HCT116 (cell line): ENCODE results near the gene ANKZF1. TPM values are rescaled to one million over a fixed set of nuclear protein-coding genes. Genes with fewer than 3 reads are reported as not detected.

Experiments
- ATAC-seq: fragments of 200-7000 bp; cut with Tn5 transposase; 2 replicates; pipeline ENCODE4 v1.9.1; 2020; ENCODE audit warnings: mild to moderate bottlenecking, moderate library complexity
- BruUV-seq: library from RNA; stranded (reverse); fragments of 400-500 nt; replicated peaks from 2 replicates; lab custom pipeline; 2021; lab: Mats Ljungman, UMichigan
- CTCF ChIA-PET: fragments of 300-600 bp; sonication (Branson Sonifier 250); formaldehyde crosslinking; loops from one replicate; lab custom pipeline; 2021; ENCODE audit warnings: antibody characterized with exemption; lab: Charles Lee
- POLR2A ChIA-PET: fragments of 300-600, 350-600 bp; sonication (Branson Sonifier 250); formaldehyde crosslinking; loops from one replicate; lab custom pipeline; 2021; ENCODE audit warnings: antibody characterized with exemption; lab: Charles Lee
- RAD21 ChIA-PET, 2 experiments: fragments of 300-600 bp; sonication (Branson Sonifier 250); formaldehyde crosslinking; loops; one replicate each; lab custom pipeline; 2023; ENCODE audit warnings: low total read pairs in 2 of 2; ENCODE audit not compliant: uncharacterized antibody in 2 of 2, unreplicated experiment in 2 of 2, low non-redundant PET in 1 of 2; lab: Charles Lee
- DNase-seq: peaks from one replicate; pipeline ENCODE4 v3.0.0-alpha.2; 2010; ENCODE audit warnings: low read depth, low spot score
- H2AFZ ChIP-seq: fragments of 200-600 bp; shearing (Covaris generic), sonication (generic); 2 replicates; pipeline ENCODE4 v1.6.1; 2017; ENCODE audit warnings: low read depth, mixed run types, mixed read lengths, antibody characterized with exemption, low read length; ENCODE audit not compliant: poor library complexity, severe bottlenecking
- H3K27ac ChIP-seq: 2 replicates; pipeline ENCODE4 v1.5.1; 2012; ENCODE audit warnings: low read depth, low read length
- H3K27me3 ChIP-seq: fragments of 200-600 bp; sonication (generic); 2 replicates; pipeline ENCODE4 v1.6.1; 2016; ENCODE audit warnings: mixed run types, low read length, mixed read lengths; ENCODE audit not compliant: insufficient read depth
- H3K36me3 ChIP-seq, 2 experiments: fragments of 200-500 bp in 1 of 2; fragments of 200-600 bp in 1 of 2; sonication (Bioruptor generic) in 1 of 2; sonication (generic) in 1 of 2; 2 replicates each; pipeline versions ENCODE4 v1.5.1 to v1.6.1; 2014 to 2016; ENCODE audit warnings: low read length in 2 of 2, inconsistent platforms in 1 of 2, mixed read lengths in 1 of 2, mixed run types in 1 of 2; ENCODE audit not compliant: insufficient read depth in 2 of 2, control insufficient read depth in 1 of 2
- H3K4me1 ChIP-seq, 2 experiments: fragments of 200-600 bp in 1 of 2; sonication (generic) in 1 of 2; 2 replicates each; pipeline versions ENCODE4 v1.5.1 to v1.6.1; 2012 to 2017; ENCODE audit warnings: low read length in 2 of 2, inconsistent platforms in 1 of 2, mild to moderate bottlenecking in 1 of 2, mixed read lengths in 1 of 2, mixed run types in 1 of 2, moderate library complexity in 1 of 2; ENCODE audit not compliant: insufficient read depth in 2 of 2, control insufficient read depth in 1 of 2
- H3K4me2 ChIP-seq: fragments of 200-600 bp; sonication (generic); 2 replicates; pipeline ENCODE4 v1.6.1; 2017; ENCODE audit warnings: mixed run types, low read length, mixed read lengths
- H3K4me3 ChIP-seq, 2 experiments: fragments of 200-600 bp in 1 of 2; sonication (generic) in 1 of 2; replicated peaks in 1 of 2; 2 replicates each; pipeline ENCODE4 v1.5.1; 2011 to 2016; ENCODE audit warnings: low read length in 2 of 2, control low read depth in 1 of 2, low read depth in 1 of 2, mild to moderate bottlenecking in 1 of 2, mixed read lengths in 1 of 2, mixed run types in 1 of 2
- H3K79me2 ChIP-seq: fragments of 200-600 bp; sonication (generic); 2 replicates; pipeline ENCODE4 v1.6.1; 2017; ENCODE audit warnings: mild to moderate bottlenecking, mixed run types, low read length, moderate library complexity, mixed read lengths; ENCODE audit not compliant: insufficient read depth
- H3K9ac ChIP-seq: fragments of 200-600 bp; sonication (generic); 2 replicates; pipeline ENCODE4 v1.6.1; 2016; ENCODE audit warnings: low read length, mixed read lengths
- H3K9me2 ChIP-seq: fragments of 200-600 bp; sonication (generic), shearing (Covaris generic); 2 replicates; pipeline ENCODE4 v1.6.1; 2017; ENCODE audit warnings: mixed run types, mild to moderate bottlenecking, moderate library complexity; ENCODE audit not compliant: insufficient read depth
- H3K9me3 ChIP-seq, 2 experiments: fragments of 200-500 bp in 1 of 2; fragments of 200-600 bp in 1 of 2; sonication (Bioruptor generic) in 1 of 2; sonication (generic) in 1 of 2; 2 replicates each; pipeline ENCODE4 v1.6.1; 2014 to 2017; ENCODE audit warnings: low read length in 2 of 2, mixed read lengths in 2 of 2, inconsistent platforms in 1 of 2, low read depth in 1 of 2, mild to moderate bottlenecking in 1 of 2, mixed run types in 1 of 2, moderate library complexity in 1 of 2; ENCODE audit not compliant: control insufficient read depth in 1 of 2, insufficient read depth in 1 of 2
- H4K20me1 ChIP-seq: fragments of 200-600 bp; sonication (generic), shearing (Covaris generic); 2 replicates; pipeline ENCODE4 v1.6.1; 2017; ENCODE audit warnings: mixed run types, mild to moderate bottlenecking, moderate library complexity; ENCODE audit not compliant: insufficient read depth
- SRF ChIP-seq: IDR thresholded peaks from 2 replicates; pipeline ENCODE4 v1.6.1; 2012; ENCODE audit warnings: low read depth
- intact Hi-C: fragments of 100-400 bp; cut with micrococcal nuclease; formaldehyde crosslinking; loops from 2 replicates; pipeline ENCODE4 v1.10.0; 2022
- total RNA-seq: library from RNA; stranded (reverse); gene quantifications from one replicate; pipeline ENCODE4 v1.2.1, GENCODE V29; 2021; ENCODE audit not compliant: unreplicated experiment
- TF ChIP-seq, protein P1 (sequence below): IDR thresholded peaks from 2 replicates; pipeline ENCODE4 v1.6.1; 2012; ENCODE audit warnings: low read depth

ANKZF1 gene
- total RNA-seq, 1 experiment from 2014 or later: 64.7 TPM

DNA sequence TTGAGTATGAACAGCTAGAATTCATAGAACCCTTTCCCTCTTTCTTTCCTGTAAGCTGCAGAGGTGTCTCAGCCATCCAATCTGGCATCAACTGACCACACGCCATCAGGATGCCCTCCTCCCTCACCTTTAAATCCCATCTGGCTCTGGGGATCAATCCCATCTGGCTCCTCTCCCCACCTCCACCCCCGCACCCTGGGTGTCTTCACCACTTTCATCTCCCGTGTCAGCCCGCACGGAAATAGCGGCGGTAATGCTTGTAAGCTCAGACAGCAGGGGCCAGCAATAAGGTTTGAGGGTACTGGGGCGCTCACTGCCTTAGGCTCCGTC is 22.9 kb downstream of the ANKZF1 start (continued):
- TF ChIP-seq, protein P1, sequence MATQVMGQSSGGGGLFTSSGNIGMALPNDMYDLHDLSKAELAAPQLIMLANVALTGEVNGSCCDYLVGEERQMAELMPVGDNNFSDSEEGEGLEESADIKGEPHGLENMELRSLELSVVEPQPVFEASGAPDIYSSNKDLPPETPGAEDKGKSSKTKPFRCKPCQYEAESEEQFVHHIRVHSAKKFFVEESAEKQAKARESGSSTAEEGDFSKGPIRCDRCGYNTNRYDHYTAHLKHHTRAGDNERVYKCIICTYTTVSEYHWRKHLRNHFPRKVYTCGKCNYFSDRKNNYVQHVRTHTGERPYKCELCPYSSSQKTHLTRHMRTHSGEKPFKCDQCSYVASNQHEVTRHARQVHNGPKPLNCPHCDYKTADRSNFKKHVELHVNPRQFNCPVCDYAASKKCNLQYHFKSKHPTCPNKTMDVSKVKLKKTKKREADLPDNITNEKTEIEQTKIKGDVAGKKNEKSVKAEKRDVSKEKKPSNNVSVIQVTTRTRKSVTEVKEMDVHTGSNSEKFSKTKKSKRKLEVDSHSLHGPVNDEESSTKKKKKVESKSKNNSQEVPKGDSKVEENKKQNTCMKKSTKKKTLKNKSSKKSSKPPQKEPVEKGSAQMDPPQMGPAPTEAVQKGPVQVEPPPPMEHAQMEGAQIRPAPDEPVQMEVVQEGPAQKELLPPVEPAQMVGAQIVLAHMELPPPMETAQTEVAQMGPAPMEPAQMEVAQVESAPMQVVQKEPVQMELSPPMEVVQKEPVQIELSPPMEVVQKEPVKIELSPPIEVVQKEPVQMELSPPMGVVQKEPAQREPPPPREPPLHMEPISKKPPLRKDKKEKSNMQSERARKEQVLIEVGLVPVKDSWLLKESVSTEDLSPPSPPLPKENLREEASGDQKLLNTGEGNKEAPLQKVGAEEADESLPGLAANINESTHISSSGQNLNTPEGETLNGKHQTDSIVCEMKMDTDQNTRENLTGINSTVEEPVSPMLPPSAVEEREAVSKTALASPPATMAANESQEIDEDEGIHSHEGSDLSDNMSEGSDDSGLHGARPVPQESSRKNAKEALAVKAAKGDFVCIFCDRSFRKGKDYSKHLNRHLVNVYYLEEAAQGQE: no peak
- TF ChIP-seq, all 23 proteins: peak for 0

DNA sequence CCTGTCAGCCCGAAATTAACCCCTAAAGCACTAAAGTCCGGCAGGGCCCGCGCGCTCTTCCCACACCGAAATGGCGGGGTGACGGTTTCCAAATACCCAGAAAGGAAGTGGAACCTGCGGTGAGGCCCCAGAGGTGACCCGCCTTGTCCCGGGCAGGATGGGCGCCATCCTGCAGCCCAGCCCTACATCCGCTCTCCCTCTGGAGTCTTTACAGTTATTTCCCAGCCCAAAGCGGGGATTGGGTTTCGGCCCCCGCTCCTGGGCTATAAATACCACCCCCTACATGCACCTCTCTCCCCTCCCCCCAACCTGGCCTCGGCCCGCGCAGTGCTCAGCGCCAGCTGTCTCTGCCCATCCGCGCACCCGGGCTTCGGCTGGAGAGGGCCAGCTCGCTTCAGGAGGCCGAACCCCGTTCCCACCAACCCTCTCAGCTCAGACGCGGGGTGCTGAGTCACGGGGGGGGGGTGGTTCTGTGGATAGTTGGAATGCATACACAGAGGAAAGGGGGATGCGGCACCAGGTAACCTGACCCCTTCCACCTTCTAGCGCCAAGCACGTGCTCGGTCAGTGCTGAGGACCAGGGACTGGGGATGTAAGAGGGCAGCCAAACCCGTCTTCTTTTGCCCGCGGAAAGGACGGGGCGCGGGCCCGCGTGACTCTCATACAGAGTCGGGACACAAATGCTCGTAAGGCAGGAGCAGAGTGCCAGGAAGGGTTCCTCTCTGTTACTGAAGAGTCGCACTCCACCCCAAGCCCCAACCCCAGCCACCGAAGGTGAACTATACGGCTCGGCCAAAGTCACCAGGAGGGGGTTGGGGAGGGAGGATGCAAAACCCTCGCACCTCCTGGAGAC is 23.5 kb downstream of the ANKZF1 start, which contains the start of gene TUBA4B:
Gene TUBA4B, plus strand, starts transcription at position 344 of the 853 bp plus-strand sequence. Its CDS starts 165 bp downstream, at position 509.
- peaks cover 5% of the 10 kb centered on the region; the same call in 1 of the 2 replicates for H3K27me3 ChIP-seq
- H3K79me2 ChIP-seq: peaks cover 20% of the 10 kb centered on the region; the same call in 1 of the 2 replicates
- intact Hi-C loops: loop anchor here (2.0 kb wide), 1 partner anchor 42 kb away; no protein-coding TSS in a partner anchor
- H3K27ac ChIP-seq: peak within 1 kb of the TSS; percentile 55
- no peak for TF ChIP-seq SRF
- peak within 1 kb of the TSS; percentile 74 for H2AFZ ChIP-seq
- no peak for DNase-seq
- no peaks in the 10 kb centered on the region for H3K9me2 ChIP-seq
- CTCF ChIA-PET: interaction anchor here (0.7 to 2.3 kb wide), 5 partner anchors 24 to 42 kb away, joined by 3 to 8 read pairs (median 6); partner anchors contain the start of gene DNAJB2
- TSS peak; percentile 68 for BruUV-seq
- H4K20me1 ChIP-seq: no peaks in the 10 kb centered on the region
- no peaks in the 10 kb centered on the region for H3K9me3 ChIP-seq
- H3K4me1 ChIP-seq: peaks cover 31 to 60% of the 10 kb centered on the region in 2 experiments
- H3K36me3 ChIP-seq: peaks cover 0 to 3% of the 10 kb centered on the region in 2 experiments; a peak in 1 of 4 replicates
- peak within 1 kb of the TSS; percentile 97 for H3K4me2 ChIP-seq
- H3K4me3 ChIP-seq: peak within 1 kb of the TSS; percentile 69 to 84
- H3K9ac ChIP-seq: peak within 1 kb of the TSS; percentile 77
- peak; percentile 40 for ATAC-seq
- POLR2A ChIA-PET: interaction anchor here (0.6 to 2.0 kb wide), 8 partner anchors 8 to 302 kb away, joined by 3 to 7 read pairs (median 4); partner anchors contain the start of genes DNAJB2, GLB1L and STK16
- RAD21 ChIA-PET: interaction anchor here (0.7 kb wide), 2 partner anchors 21 to 128 kb away, joined by 4 to 5 read pairs; no protein-coding TSS in a partner anchor
